HL-60 (cell line): ENCODE results near the gene FBLN7.

Experiments
- DNase-seq, 2 experiments: peaks; one replicate each; pipeline ENCODE4 v3.0.0-alpha.2; 2010 to 2020; ENCODE audit warnings: low read depth in 1 of 2, low spot score in 1 of 2
- H3K27ac ChIP-seq: fragments of 250-450 bp; sonication (Bioruptor Pico); replicated peaks from 2 replicates; pipeline ENCODE4 v1.5.1; 2020; ENCODE audit warnings: mild to moderate bottlenecking, moderate library complexity
- H3K27me3 ChIP-seq: fragments of 250-450 bp; sonication (Bioruptor Pico); 2 replicates; pipeline ENCODE4 v1.5.1; 2021; ENCODE audit warnings: mild to moderate bottlenecking, moderate library complexity; ENCODE audit not compliant: insufficient read depth, poor library complexity, severe bottlenecking
- H3K4me3 ChIP-seq: replicated peaks from 2 replicates; pipeline ENCODE4 v1.5.1; 2011; ENCODE audit warnings: mild to moderate bottlenecking, control low read depth, low read length; ENCODE audit not compliant: insufficient read depth
- GABPA ChIP-seq: IDR thresholded peaks from 2 replicates; pipeline ENCODE4 v1.6.1; 2012; ENCODE audit warnings: low read depth
- POLR2AphosphoS5 ChIP-seq: IDR thresholded peaks from 2 replicates; pipeline ENCODE4 v1.6.1; 2012; ENCODE audit warnings: low read depth
- REST ChIP-seq: IDR thresholded peaks from 2 replicates; pipeline ENCODE4 v1.6.1; 2012; ENCODE audit warnings: low read depth; ENCODE audit not compliant: insufficient replicate concordance
- SPI1 ChIP-seq: IDR thresholded peaks from 2 replicates; pipeline ENCODE4 v1.6.1; 2012; ENCODE audit warnings: low read depth, mild to moderate bottlenecking, borderline replicate concordance
- TF ChIP-seq, protein P1 (sequence below): IDR thresholded peaks from one replicate; pipeline ENCODE4 v1.5.1; 2011; ENCODE audit warnings: low read length, control low read depth, inconsistent platforms; ENCODE audit not compliant: insufficient read depth

FBLN7 gene

GRCh38 chr2:112118148-112118547 lies 20.0 kb upstream of the FBLN7 start:
- no peak for TF ChIP-seq REST
- TF ChIP-seq, protein P1, sequence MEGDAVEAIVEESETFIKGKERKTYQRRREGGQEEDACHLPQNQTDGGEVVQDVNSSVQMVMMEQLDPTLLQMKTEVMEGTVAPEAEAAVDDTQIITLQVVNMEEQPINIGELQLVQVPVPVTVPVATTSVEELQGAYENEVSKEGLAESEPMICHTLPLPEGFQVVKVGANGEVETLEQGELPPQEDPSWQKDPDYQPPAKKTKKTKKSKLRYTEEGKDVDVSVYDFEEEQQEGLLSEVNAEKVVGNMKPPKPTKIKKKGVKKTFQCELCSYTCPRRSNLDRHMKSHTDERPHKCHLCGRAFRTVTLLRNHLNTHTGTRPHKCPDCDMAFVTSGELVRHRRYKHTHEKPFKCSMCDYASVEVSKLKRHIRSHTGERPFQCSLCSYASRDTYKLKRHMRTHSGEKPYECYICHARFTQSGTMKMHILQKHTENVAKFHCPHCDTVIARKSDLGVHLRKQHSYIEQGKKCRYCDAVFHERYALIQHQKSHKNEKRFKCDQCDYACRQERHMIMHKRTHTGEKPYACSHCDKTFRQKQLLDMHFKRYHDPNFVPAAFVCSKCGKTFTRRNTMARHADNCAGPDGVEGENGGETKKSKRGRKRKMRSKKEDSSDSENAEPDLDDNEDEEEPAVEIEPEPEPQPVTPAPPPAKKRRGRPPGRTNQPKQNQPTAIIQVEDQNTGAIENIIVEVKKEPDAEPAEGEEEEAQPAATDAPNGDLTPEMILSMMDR: no peak
- no peak for TF ChIP-seq SPI1
- no peak for TF ChIP-seq GABPA
- DNase-seq: no peak
- H3K4me3 ChIP-seq: no peak overlapping the region
- no peaks in the 10 kb centered on the region for H3K27me3 ChIP-seq
- no peak overlapping the region for H3K27ac ChIP-seq

DNA sequence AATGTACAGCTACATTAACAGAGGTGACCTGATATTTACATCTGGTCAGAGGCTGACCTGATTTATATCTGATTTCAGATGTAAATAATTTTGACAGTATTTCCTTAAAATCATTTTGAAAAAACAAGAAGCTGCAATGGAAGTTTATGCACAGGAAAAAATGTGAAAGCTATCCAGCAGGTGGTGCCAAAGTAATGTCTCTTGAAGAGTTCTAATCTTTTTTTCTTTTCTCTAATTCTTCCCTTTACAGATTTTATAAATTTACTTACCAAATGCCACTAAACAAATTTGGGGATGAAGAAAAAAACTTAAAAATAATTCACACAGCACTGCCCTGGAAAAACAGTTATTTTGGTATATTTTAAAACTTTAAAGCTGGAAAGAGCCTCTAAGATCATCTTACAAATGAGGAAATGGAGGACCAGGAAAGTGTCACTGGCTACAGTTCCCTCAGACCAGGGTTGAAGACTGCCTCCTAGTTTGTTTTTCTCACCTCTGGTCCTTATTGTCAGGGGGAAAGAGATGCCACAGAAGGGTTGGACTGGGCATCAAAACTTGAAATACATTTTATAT lies 16.4 kb upstream of the FBLN7 start:
- peak in 1 of 2 experiments; percentile 49 for DNase-seq

DNA sequence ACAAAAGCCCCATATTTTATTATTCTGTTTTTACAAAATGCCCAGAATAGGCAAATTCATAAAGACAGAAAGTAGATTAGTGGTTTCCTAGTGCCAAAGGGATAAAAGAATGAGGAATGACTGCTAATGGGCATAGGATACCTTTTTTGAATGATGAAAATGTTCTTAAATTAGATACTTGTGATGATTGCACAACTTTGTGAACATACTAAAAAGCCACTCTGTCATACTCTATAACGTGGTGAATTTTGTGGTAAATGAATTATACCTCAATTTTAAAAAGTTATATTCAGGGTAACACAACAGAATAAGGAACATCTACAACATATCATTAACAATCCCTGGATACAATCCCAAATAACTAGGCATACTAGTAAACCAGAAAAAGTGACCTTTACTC lies 9.1 kb upstream of the FBLN7 start:
- TF ChIP-seq GABPA: no peak
- no peak for TF ChIP-seq REST
- TF ChIP-seq, protein P1: no peak
- TF ChIP-seq POLR2AphosphoS5: no peak
- TF ChIP-seq SPI1: no peak
- no peak for DNase-seq
- Histone ChIP-seq H3K4me3 (no peak overlapping the region), H3K27ac (no peak overlapping the region), H3K27me3 (no peaks in the 10 kb centered on the region)

More for the DNA sequence above, 16.4 kb upstream of the FBLN7 start:
- Histone ChIP-seq H3K27ac (no peak overlapping the region), H3K4me3 (no peak overlapping the region), H3K27me3 (no peaks in the 10 kb centered on the region)
- TF ChIP-seq POLR2AphosphoS5 (no peak), GABPA (no peak), SPI1 (peak; percentile 44; the same call in 1 of the 2 replicates), REST (no peak)
- TF ChIP-seq, protein P1: no peak
